A673 (cell line): ENCODE data around the gene TNKS1BP1. TPM values are rescaled to one million over a fixed set of nuclear protein-coding genes. Genes with fewer than 3 reads are reported as not detected.

ENCODE experiments used
- BruUV-seq: library from RNA; stranded (reverse); fragments of 400-500 nt; replicated peaks from 2 replicates; lab custom pipeline; 2021; lab: Mats Ljungman, UMichigan
- CTCF ChIA-PET: fragments of 300-600 bp; sonication (Branson Sonifier 250); formaldehyde crosslinking; loops from one replicate; lab custom pipeline; 2022; ENCODE audit warnings: antibody characterized with exemption; lab: Charles Lee
- POLR2A ChIA-PET: fragments of 300-600 bp; sonication (Branson Sonifier 250); formaldehyde crosslinking; loops from one replicate; lab custom pipeline; 2022; ENCODE audit warnings: antibody characterized with exemption; ENCODE audit not compliant: low non-redundant PET; lab: Charles Lee
- DNase-seq: peaks from one replicate; pipeline ENCODE4 v3.0.0-alpha.2; 2015; ENCODE audit warnings: low spot score
- H3K27ac ChIP-seq: fragments of 200-600 bp; sonication (generic); 2 replicates; pipeline ENCODE4 v1.5.1; 2016; ENCODE audit warnings: mixed run types, low read depth, mild to moderate bottlenecking, mixed read lengths, antibody characterized with exemption, low read length; ENCODE audit not compliant: poor library complexity, severe bottlenecking
- H3K27me3 ChIP-seq: fragments of 200-600 bp; sonication (generic); replicated peaks from 2 replicates; pipeline ENCODE4 v1.6.1; 2017; ENCODE audit warnings: mixed run types, low read depth, mild to moderate bottlenecking, mixed read lengths, antibody characterized with exemption, low read length; ENCODE audit not compliant: insufficient read depth, poor library complexity
- H3K36me3 ChIP-seq: fragments of 200-600 bp; sonication (generic); 2 replicates; pipeline ENCODE4 v1.6.1; 2016; ENCODE audit warnings: mixed run types, mild to moderate bottlenecking, mixed read lengths, antibody characterized with exemption, low read length; ENCODE audit not compliant: insufficient read depth, poor library complexity, severe bottlenecking
- H3K4me1 ChIP-seq: fragments of 200-600 bp; sonication (generic); 2 replicates; pipeline ENCODE4 v1.6.1; 2017; ENCODE audit warnings: mixed run types, mild to moderate bottlenecking, mixed read lengths, antibody characterized with exemption, low read length; ENCODE audit not compliant: insufficient read depth, poor library complexity, severe bottlenecking
- H3K4me3 ChIP-seq: fragments of 200-600 bp; sonication (generic); 2 replicates; pipeline ENCODE4 v1.5.1; 2016; ENCODE audit warnings: low read depth, mixed run types, mild to moderate bottlenecking, mixed read lengths, low read length; ENCODE audit not compliant: poor library complexity, severe bottlenecking
- H3K9me3 ChIP-seq: fragments of 200-600 bp; sonication (generic); 2 replicates; pipeline ENCODE4 v1.6.1; 2016; ENCODE audit warnings: mixed run types, low read depth, mild to moderate bottlenecking, mixed read lengths, antibody characterized with exemption, low read length; ENCODE audit not compliant: poor library complexity, severe bottlenecking
- EZH2 ChIP-seq: fragments of 200-600 bp; sonication (generic); IDR thresholded peaks from 2 replicates; pipeline ENCODE4 v1.6.1; 2017; ENCODE audit warnings: borderline replicate concordance, low read depth, mild to moderate bottlenecking, mixed read lengths, antibody characterized with exemption, low read length; ENCODE audit not compliant: poor library complexity, severe bottlenecking
- intact Hi-C: fragments of 100-400 bp; cut with micrococcal nuclease; formaldehyde crosslinking; loops from one replicate; pipeline ENCODE4 v1.10.0; 2022; ENCODE audit not compliant: unreplicated experiment
- total RNA-seq: library from RNA; stranded (reverse); gene quantifications from 2 replicates; pipeline ENCODE4 v1.2.3, GENCODE V29; 2021
- TF ChIP-seq, protein P1 (sequence below): fragments of 300-800, 200-600 bp; sonication (generic); conservative IDR thresholded peaks from 2 replicates; pipeline ENCODE4 v1.5.1; 2017; ENCODE audit warnings: low read depth, mild to moderate bottlenecking, antibody characterized with exemption, low read length, moderate library complexity, mixed read lengths

The TNKS1BP1 gene
- total RNA-seq, 1 experiment from 2014 or later, result 80.4 TPM

DNA sequence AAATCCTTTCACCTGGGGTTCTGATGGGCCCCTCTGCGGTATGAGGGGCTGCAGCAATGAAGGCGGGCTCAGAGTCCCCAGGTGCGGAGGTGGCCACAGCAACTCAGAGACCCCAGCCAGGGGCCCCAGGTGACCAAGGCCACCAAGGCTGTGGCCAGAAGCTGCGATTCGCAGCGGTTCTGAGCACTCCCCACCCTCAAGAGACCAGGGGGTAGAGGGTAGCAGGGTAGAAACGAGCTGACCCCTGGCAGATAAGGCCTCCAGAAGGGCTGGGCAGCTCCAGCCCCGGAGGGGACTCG, 948 bp downstream of the TNKS1BP1 start:
- intact Hi-C loops, result loop anchor here (10.0 kb wide), 1 partner anchor 1251 kb away; the partner anchor contains the start of genes LPXN and ZFP91
- POLR2A ChIA-PET, result interaction anchor here (0.6 kb wide), 1 partner anchor 12 kb away, joined by 4 read pairs; the partner anchor contains the start of gene SSRP1
- TF ChIP-seq, protein P1, sequence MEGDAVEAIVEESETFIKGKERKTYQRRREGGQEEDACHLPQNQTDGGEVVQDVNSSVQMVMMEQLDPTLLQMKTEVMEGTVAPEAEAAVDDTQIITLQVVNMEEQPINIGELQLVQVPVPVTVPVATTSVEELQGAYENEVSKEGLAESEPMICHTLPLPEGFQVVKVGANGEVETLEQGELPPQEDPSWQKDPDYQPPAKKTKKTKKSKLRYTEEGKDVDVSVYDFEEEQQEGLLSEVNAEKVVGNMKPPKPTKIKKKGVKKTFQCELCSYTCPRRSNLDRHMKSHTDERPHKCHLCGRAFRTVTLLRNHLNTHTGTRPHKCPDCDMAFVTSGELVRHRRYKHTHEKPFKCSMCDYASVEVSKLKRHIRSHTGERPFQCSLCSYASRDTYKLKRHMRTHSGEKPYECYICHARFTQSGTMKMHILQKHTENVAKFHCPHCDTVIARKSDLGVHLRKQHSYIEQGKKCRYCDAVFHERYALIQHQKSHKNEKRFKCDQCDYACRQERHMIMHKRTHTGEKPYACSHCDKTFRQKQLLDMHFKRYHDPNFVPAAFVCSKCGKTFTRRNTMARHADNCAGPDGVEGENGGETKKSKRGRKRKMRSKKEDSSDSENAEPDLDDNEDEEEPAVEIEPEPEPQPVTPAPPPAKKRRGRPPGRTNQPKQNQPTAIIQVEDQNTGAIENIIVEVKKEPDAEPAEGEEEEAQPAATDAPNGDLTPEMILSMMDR, result no peak
- no peak for TF ChIP-seq EZH2
- peak overlapping the region; percentile 74 for H3K4me3 ChIP-seq
- CTCF ChIA-PET, result no interaction called here
- H3K27ac ChIP-seq, result peak overlapping the region; percentile 85
- no peak for DNase-seq
- no peaks in the 10 kb centered on the region for H3K27me3 ChIP-seq
- H3K9me3 ChIP-seq, result no peaks in the 10 kb centered on the region
- peaks cover 54% of the 10 kb centered on the region for H3K36me3 ChIP-seq
- peaks cover 43% of the 10 kb centered on the region for H3K4me1 ChIP-seq
- no TSS peak for BruUV-seq

DNA sequence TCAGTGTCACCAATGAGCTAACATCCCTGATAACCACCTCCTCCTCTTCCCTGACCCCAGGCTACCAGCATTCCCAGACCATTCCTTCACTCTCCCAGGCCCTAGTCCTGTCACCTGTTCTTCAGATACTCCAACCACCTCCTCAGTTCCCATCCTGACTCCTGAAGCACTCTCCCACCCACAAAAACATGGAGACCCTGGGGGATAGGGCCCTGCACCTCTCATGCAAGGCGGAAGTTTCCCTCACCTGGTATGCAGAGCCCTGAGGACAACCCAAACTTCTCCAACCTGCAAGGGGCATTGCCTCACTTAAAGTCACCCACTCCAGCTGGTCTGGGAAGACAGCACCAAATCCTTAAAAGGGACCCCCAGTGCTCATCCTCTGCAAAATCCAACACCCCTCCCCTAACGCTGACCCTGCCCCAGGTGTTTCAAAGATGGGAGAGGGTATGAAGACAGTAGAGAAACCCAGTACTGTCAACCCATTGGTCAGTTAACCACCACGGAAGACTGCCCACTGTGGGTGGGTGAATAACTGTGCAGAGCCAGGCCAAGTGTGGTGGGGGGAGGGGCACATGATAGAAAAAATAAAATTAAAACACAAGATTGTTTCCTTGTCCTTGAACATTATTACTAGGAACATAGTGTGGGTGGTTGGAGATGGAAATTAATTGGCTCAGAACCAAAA, 1.4 kb downstream of the TNKS1BP1 start:
- peak overlapping the region; percentile 85 for H3K27ac ChIP-seq
- peaks cover 43% of the 10 kb centered on the region for H3K4me1 ChIP-seq
- ChIA-PET POLR2A (interaction anchor here (0.6 kb wide), 1 partner anchor 16 kb away, joined by 3 read pairs; no protein-coding TSS in a partner anchor), CTCF (no interaction called here)
- BruUV-seq, result no TSS peak
- H3K9me3 ChIP-seq, result no peaks in the 10 kb centered on the region
- no peaks in the 10 kb centered on the region for H3K27me3 ChIP-seq
- no peak for TF ChIP-seq EZH2
- TF ChIP-seq, protein P1, result no peak
- H3K36me3 ChIP-seq, result peaks cover 53% of the 10 kb centered on the region
- peak overlapping the region; percentile 74 for H3K4me3 ChIP-seq
- intact Hi-C loops, result loop anchor here (10.0 kb wide), 1 partner anchor 1251 kb away; the partner anchor contains the start of genes LPXN and ZFP91
- no peak for DNase-seq

DNA sequence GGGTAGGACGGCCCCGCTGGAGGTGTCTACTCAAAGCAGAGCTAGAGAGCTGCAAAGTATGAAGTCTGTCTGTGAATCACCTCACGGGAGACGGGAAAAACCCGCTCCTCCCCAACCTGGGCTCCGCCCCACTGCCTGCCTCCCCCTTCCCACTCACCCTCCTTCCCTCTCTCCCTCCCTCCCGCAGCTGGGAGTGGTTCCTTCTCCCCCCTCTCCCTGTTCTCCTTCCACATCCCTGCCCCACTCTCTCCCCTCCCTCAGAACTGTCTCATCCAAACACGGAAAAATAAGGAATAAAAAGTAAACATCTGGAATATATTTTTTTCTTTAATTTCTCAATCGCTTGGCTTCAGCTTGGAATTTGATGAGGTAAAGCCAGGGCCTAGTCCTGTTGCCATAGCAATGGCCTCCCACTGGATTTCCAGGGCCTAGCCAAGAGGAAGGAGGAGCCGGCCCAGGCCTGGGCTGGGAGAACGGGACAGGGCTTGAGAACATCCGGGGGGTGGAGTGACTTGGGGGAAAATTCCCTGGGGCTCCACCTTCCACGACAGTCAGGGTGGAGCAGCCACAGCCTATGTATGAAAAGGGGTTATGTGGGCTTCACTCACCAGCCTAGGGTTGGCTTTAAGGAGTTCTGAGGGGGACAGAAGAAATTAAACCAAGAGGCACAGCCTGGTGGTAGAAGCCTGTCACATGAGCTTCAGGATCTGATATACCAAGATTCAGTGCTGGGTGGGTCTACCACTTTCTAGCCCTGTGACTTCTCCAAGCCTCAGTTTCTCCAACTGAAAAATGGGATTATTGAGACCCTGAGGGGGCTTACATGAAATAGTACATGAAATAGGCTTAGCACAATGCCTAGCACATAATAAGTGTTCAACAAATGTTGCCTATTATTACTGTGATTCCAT, 2.2 kb downstream of the TNKS1BP1 start:
- Histone ChIP-seq H3K36me3 (peaks cover 53% of the 10 kb centered on the region), H3K27ac (peak overlapping the region; percentile 85)
- peak; percentile 98 for DNase-seq

More for the DNA sequence above, 2.2 kb downstream of the TNKS1BP1 start:
- TF ChIP-seq, protein P1, result no peak
- TF ChIP-seq EZH2, result no peak
- Histone ChIP-seq H3K9me3 (no peaks in the 10 kb centered on the region), H3K4me3 (peak overlapping the region; percentile 74), H3K4me1 (peaks cover 43% of the 10 kb centered on the region), H3K27me3 (no peaks in the 10 kb centered on the region)
- no TSS peak for BruUV-seq
- intact Hi-C loops, result loop anchor here (10.0 kb wide), 1 partner anchor 1252 kb away; the partner anchor contains the start of genes LPXN and ZFP91
- POLR2A ChIA-PET, result interaction anchor here (0.6 to 0.9 kb wide), 2 partner anchors 11 to 17 kb away, joined by 3 read pairs; no protein-coding TSS in a partner anchor
- CTCF ChIA-PET, result no interaction called here
